ENCODE data around the gene ELANE.

Gene ELANE

GRCh38 chr19:892894-893689, 41.0 kb downstream of the ELANE start, which contains the start of the genes MED16 and RNU6-9:
Gene MED16, minus strand, starts transcription at chr19:893187. Its CDS starts 2,056 bp downstream, at chr19:891131.
Gene RNU6-9, plus strand, starts transcription at chr19:893484.
- peak within 1 kb of the TSS; percentile 100 for H3K27ac Mint-ChIP-seq
- H3K9me3 Mint-ChIP-seq: no peaks in the 10 kb centered on the region
- peak within 1 kb of the TSS; percentile 89 for H3K4me3 Mint-ChIP-seq
- H3K4me1 Mint-ChIP-seq: peaks cover 23% of the 10 kb centered on the region
- DNase-seq (ENCODE audit: low spot score in 2 of 2) (peak; percentile 89 to 92), ATAC-seq (ENCODE audit: low read depth) (peak; percentile 80)
- no peaks in the 10 kb centered on the region for H3K27me3 Mint-ChIP-seq
- peaks cover 11% of the 10 kb centered on the region for H3K36me3 Mint-ChIP-seq

- Mint-ChIP-seq H3K27ac (peak overlapping the region; percentile 55), H3K4me3 (no peak overlapping the region), H3K27me3 (no peaks in the 10 kb centered on the region), H3K9me3 (no peaks in the 10 kb centered on the region), H3K36me3 (peaks cover 15% of the 10 kb centered on the region), H3K4me1 (peaks cover 21% of the 10 kb centered on the region)
- DNase-seq (ENCODE audit: low spot score in 2 of 2): no peak
- ATAC-seq (ENCODE audit: low read depth): no peak
These were observed 44.3 kb downstream of the ELANE start for GRCh38 chr19:896434-896833.

GRCh38 chr19:896999-897398, 44.9 kb downstream of the ELANE start:
- Mint-ChIP-seq H3K27me3 (no peaks in the 10 kb centered on the region), H3K36me3 (peaks cover 15% of the 10 kb centered on the region), H3K4me3 (no peak overlapping the region), H3K27ac (peak overlapping the region; percentile 55), H3K9me3 (no peaks in the 10 kb centered on the region), H3K4me1 (peaks cover 21% of the 10 kb centered on the region)
- ATAC-seq (ENCODE audit: low read depth): no peak
- DNase-seq (ENCODE audit: low spot score in 2 of 2): no peak

GRCh38 chr19:897442-898039, 45.4 kb downstream of the ELANE start:
- H3K4me3 Mint-ChIP-seq: no peak overlapping the region
- ATAC-seq (ENCODE audit: low read depth): no peak
- no peak for DNase-seq (ENCODE audit: low spot score in 2 of 2)
- peak overlapping the region; percentile 55 for H3K27ac Mint-ChIP-seq
- no peaks in the 10 kb centered on the region for H3K27me3 Mint-ChIP-seq
- H3K36me3 Mint-ChIP-seq: peaks cover 13% of the 10 kb centered on the region
- H3K4me1 Mint-ChIP-seq: peaks cover 17% of the 10 kb centered on the region
- no peaks in the 10 kb centered on the region for H3K9me3 Mint-ChIP-seq

- Mint-ChIP-seq H3K4me1 (peaks cover 10% of the 10 kb centered on the region), H3K4me3 (no peak overlapping the region), H3K9me3 (no peaks in the 10 kb centered on the region), H3K27me3 (no peaks in the 10 kb centered on the region), H3K27ac (peak overlapping the region; percentile 94), H3K36me3 (peaks cover 13% of the 10 kb centered on the region)
- peak; percentile 81 for ATAC-seq (ENCODE audit: low read depth)
- peak; percentile 64 to 71 for DNase-seq (ENCODE audit: low spot score in 2 of 2)
These were observed 46.6 kb downstream of the ELANE start for GRCh38 chr19:898663-899062.

GRCh38 chr19:899336-900042, 47.4 kb downstream of the ELANE start:
- H3K4me1 Mint-ChIP-seq: peaks cover 10% of the 10 kb centered on the region
- no peak overlapping the region for H3K4me3 Mint-ChIP-seq
- no peaks in the 10 kb centered on the region for H3K9me3 Mint-ChIP-seq
- peaks cover 19% of the 10 kb centered on the region for H3K36me3 Mint-ChIP-seq
- peak overlapping the region; percentile 94 for H3K27ac Mint-ChIP-seq
- ATAC-seq (ENCODE audit: low read depth) (no peak), DNase-seq (ENCODE audit: low spot score in 2 of 2) (no peak)
- no peaks in the 10 kb centered on the region for H3K27me3 Mint-ChIP-seq

GRCh38 chr19:900043-900301, 47.9 kb downstream of the ELANE start:
- no peaks in the 10 kb centered on the region for H3K9me3 Mint-ChIP-seq
- H3K4me1 Mint-ChIP-seq: peaks cover 10% of the 10 kb centered on the region
- peak overlapping the region; percentile 73 for H3K27ac Mint-ChIP-seq
- H3K36me3 Mint-ChIP-seq: peaks cover 20% of the 10 kb centered on the region
- H3K27me3 Mint-ChIP-seq: no peaks in the 10 kb centered on the region
- no peak for DNase-seq (ENCODE audit: low spot score in 2 of 2)
- H3K4me3 Mint-ChIP-seq: no peak overlapping the region
- ATAC-seq (ENCODE audit: low read depth): no peak

GRCh38 chr19:900302-901111, 48.4 kb downstream of the ELANE start:
- Mint-ChIP-seq H3K4me1 (peaks cover 10% of the 10 kb centered on the region), H3K27me3 (no peaks in the 10 kb centered on the region), H3K36me3 (peaks cover 20% of the 10 kb centered on the region), H3K4me3 (no peak overlapping the region), H3K27ac (peak overlapping the region; percentile 73), H3K9me3 (no peaks in the 10 kb centered on the region)
- DNase-seq (ENCODE audit: low spot score in 2 of 2) (no peak), ATAC-seq (ENCODE audit: low read depth) (peak; percentile 28)

- H3K4me1 Mint-ChIP-seq: peaks cover 10% of the 10 kb centered on the region
- H3K4me3 Mint-ChIP-seq: no peak overlapping the region
- ATAC-seq (ENCODE audit: low read depth) (no peak), DNase-seq (ENCODE audit: low spot score in 2 of 2) (no peak)
- H3K27me3 Mint-ChIP-seq: no peaks in the 10 kb centered on the region
- no peak overlapping the region for H3K27ac Mint-ChIP-seq
- peaks cover 18% of the 10 kb centered on the region for H3K36me3 Mint-ChIP-seq
- H3K9me3 Mint-ChIP-seq: no peaks in the 10 kb centered on the region
These were observed 49.4 kb downstream of the ELANE start for GRCh38 chr19:901216-902092.

- H3K4me1 Mint-ChIP-seq: peaks cover 13% of the 10 kb centered on the region
- H3K9me3 Mint-ChIP-seq: no peaks in the 10 kb centered on the region
- peaks cover 16% of the 10 kb centered on the region for H3K36me3 Mint-ChIP-seq
- ATAC-seq (ENCODE audit: low read depth) (no peak), DNase-seq (ENCODE audit: low spot score in 2 of 2) (no peak)
- H3K4me3 Mint-ChIP-seq: no peak overlapping the region
- no peaks in the 10 kb centered on the region for H3K27me3 Mint-ChIP-seq
- H3K27ac Mint-ChIP-seq: no peak overlapping the region
These were observed 49.9 kb downstream of the ELANE start for GRCh38 chr19:902093-902370.

- DNase-seq (ENCODE audit: low spot score in 2 of 2) (no peak), ATAC-seq (ENCODE audit: low read depth) (no peak)
- H3K9me3 Mint-ChIP-seq: no peaks in the 10 kb centered on the region
- no peak overlapping the region for H3K27ac Mint-ChIP-seq
- peaks cover 16% of the 10 kb centered on the region for H3K36me3 Mint-ChIP-seq
- no peak overlapping the region for H3K4me3 Mint-ChIP-seq
- H3K4me1 Mint-ChIP-seq: peaks cover 19% of the 10 kb centered on the region
- no peaks in the 10 kb centered on the region for H3K27me3 Mint-ChIP-seq
These were observed 50.5 kb downstream of the ELANE start for GRCh38 chr19:902446-903226.

- Mint-ChIP-seq H3K4me3 (no peak overlapping the region), H3K27ac (no peak overlapping the region), H3K9me3 (no peaks in the 10 kb centered on the region), H3K4me1 (peaks cover 19% of the 10 kb centered on the region), H3K36me3 (peaks cover 16% of the 10 kb centered on the region), H3K27me3 (no peaks in the 10 kb centered on the region)
- no peak for DNase-seq (ENCODE audit: low spot score in 2 of 2)
- no peak for ATAC-seq (ENCODE audit: low read depth)
These were observed 51.2 kb downstream of the ELANE start for GRCh38 chr19:903266-903797.

All from memory B cell (primary cell).